ENCODE results near the gene C15orf40. TPM values are rescaled to one million over a fixed set of nuclear protein-coding genes. Genes with fewer than 3 reads are reported as not detected.

C15orf40 gene
- total RNA-seq, 1 experiment from 2014 or later: 20.6 TPM

Other genes starting within 250 kb of the C15orf40 start
- not detected in 2 replicates for gene FSD2, start 205.6 kb downstream of the C15orf40 start, total RNA-seq (2021)
- gene WHAMM, start 202.0 kb downstream of the C15orf40 start, total RNA-seq (2021): 5.1 and 5.4 TPM in 2 replicates
- gene HOMER2, start 58.9 kb downstream of the C15orf40 start, total RNA-seq (2021): 4.6 and 6.7 TPM in 2 replicates
- 27.4 and 28.1 TPM in 2 replicates for gene RAMAC, start 25.4 kb downstream of the C15orf40 start, total RNA-seq (2021)
- 56.7 and 58.3 TPM in 2 replicates for gene BTBD1, start 55.6 kb upstream of the C15orf40 start, total RNA-seq (2021)
- 1.8 and 2.4 TPM in 2 replicates for gene TM6SF1, start 96.0 kb upstream of the C15orf40 start, total RNA-seq (2021)
- 103 TPM in 2 replicates for gene HDGFL3, start 196.2 kb upstream of the C15orf40 start, total RNA-seq (2021)

All from A673 (cell line).